ENCODE measurements around the gene PCDH9. TPM values are rescaled to one million over a fixed set of nuclear protein-coding genes. Genes with fewer than 3 reads are reported as not detected.

Gene PCDH9
- total and polyA plus RNA-seq, 2 of the 13 experiments (the other 11 are each of a cell fraction or from before 2014, with no cell fraction given) = 0.09 TPM; not detected in 1

DNA sequence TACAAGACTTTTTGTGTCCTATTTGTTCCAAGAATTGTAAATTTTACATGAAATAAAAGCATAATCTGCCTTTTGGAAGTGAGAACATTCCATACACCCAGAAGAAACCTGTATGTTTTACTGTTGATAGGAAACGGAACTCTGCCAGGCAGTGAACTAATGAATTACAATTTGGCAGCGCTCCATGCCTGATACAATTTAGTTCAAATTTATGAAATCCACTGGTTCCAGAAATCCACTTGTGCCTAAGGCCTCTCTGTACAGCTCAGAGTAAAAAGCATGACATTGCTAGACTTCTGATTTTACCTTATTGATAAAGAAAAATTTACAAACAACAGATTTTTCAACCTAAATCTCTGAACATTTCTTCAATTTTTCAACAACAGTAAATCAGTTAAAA, 78.1 kb downstream of the PCDH9 start (continued):
- TF ChIP-seq, protein P1, sequence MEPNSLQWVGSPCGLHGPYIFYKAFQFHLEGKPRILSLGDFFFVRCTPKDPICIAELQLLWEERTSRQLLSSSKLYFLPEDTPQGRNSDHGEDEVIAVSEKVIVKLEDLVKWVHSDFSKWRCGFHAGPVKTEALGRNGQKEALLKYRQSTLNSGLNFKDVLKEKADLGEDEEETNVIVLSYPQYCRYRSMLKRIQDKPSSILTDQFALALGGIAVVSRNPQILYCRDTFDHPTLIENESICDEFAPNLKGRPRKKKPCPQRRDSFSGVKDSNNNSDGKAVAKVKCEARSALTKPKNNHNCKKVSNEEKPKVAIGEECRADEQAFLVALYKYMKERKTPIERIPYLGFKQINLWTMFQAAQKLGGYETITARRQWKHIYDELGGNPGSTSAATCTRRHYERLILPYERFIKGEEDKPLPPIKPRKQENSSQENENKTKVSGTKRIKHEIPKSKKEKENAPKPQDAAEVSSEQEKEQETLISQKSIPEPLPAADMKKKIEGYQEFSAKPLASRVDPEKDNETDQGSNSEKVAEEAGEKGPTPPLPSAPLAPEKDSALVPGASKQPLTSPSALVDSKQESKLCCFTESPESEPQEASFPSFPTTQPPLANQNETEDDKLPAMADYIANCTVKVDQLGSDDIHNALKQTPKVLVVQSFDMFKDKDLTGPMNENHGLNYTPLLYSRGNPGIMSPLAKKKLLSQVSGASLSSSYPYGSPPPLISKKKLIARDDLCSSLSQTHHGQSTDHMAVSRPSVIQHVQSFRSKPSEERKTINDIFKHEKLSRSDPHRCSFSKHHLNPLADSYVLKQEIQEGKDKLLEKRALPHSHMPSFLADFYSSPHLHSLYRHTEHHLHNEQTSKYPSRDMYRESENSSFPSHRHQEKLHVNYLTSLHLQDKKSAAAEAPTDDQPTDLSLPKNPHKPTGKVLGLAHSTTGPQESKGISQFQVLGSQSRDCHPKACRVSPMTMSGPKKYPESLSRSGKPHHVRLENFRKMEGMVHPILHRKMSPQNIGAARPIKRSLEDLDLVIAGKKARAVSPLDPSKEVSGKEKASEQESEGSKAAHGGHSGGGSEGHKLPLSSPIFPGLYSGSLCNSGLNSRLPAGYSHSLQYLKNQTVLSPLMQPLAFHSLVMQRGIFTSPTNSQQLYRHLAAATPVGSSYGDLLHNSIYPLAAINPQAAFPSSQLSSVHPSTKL (CRISPR knock-in tag; IDR thresholded peaks at IDR 0.05) = no peak
- no peak for TF ChIP-seq SALL1 (CRISPR knock-in tag; IDR thresholded peaks at IDR 0.05)
- TF ChIP-seq, protein P2, sequence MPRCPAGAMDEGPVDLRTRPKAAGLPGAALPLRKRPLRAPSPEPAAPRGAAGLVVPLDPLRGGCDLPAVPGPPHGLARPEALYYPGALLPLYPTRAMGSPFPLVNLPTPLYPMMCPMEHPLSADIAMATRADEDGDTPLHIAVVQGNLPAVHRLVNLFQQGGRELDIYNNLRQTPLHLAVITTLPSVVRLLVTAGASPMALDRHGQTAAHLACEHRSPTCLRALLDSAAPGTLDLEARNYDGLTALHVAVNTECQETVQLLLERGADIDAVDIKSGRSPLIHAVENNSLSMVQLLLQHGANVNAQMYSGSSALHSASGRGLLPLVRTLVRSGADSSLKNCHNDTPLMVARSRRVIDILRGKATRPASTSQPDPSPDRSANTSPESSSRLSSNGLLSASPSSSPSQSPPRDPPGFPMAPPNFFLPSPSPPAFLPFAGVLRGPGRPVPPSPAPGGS (CRISPR knock-in tag; IDR thresholded peaks at IDR 0.05) = no peak
- no peak for TF ChIP-seq TCF7L2 (IDR thresholded peaks at IDR 0.05; ENCODE audit: low read depth, low read length)
- TF ChIP-seq RXRA (CRISPR knock-in tag; IDR thresholded peaks at IDR 0.05) = no peak
- TF ChIP-seq, protein P3, sequence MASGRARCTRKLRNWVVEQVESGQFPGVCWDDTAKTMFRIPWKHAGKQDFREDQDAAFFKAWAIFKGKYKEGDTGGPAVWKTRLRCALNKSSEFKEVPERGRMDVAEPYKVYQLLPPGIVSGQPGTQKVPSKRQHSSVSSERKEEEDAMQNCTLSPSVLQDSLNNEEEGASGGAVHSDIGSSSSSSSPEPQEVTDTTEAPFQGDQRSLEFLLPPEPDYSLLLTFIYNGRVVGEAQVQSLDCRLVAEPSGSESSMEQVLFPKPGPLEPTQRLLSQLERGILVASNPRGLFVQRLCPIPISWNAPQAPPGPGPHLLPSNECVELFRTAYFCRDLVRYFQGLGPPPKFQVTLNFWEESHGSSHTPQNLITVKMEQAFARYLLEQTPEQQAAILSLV (CRISPR knock-in tag; IDR thresholded peaks at IDR 0.05; ENCODE audit: borderline replicate concordance) = no peak

DNA sequence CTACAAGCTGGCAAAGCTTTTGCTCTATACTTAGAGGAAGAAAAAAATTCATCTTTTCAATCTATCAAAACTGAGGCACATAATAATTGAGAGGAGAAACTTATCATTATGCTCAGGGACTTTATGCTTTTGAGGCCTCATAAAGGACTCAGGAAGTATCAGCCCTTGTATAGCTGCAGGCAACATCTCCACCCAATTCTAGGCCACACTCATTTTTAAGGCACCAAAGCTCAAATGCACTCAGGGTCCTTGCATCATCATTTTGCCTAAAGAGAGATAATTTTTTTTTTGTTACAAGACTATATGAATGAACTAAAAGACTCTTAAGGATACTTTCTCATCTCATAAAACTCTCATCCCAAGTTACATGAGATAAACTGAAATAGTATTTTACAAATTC, 78.5 kb downstream of the PCDH9 start:
- no peaks in the 10 kb centered on the region for H3K79me2 ChIP-seq (ENCODE audit: insufficient read depth, low read length)
- intact Hi-C loops (cut with micrococcal nuclease; ENCODE audit: unreplicated experiment) = no loop called here
- H3K27me3 ChIP-seq (ENCODE audit: control insufficient read depth in 1 of 2, insufficient read depth in 2 of 2, low read length in 2 of 2) = no peaks in the 10 kb centered on the region; a peak in 1 of 5 replicates
- TF ChIP-seq JUND (CRISPR knock-in tag; IDR thresholded peaks at IDR 0.05) (no peak), KDM3A (CRISPR knock-in tag; IDR thresholded peaks at IDR 0.05; ENCODE audit: low read depth) (no peak), ETV5 (CRISPR knock-in tag; IDR thresholded peaks at IDR 0.05; ENCODE audit: borderline replicate concordance) (no peak), CEBPB (IDR thresholded peaks at IDR 0.05; ENCODE audit: borderline replicate concordance, low read depth, low read length) (no peak)
- TF ChIP-seq, protein P4, sequence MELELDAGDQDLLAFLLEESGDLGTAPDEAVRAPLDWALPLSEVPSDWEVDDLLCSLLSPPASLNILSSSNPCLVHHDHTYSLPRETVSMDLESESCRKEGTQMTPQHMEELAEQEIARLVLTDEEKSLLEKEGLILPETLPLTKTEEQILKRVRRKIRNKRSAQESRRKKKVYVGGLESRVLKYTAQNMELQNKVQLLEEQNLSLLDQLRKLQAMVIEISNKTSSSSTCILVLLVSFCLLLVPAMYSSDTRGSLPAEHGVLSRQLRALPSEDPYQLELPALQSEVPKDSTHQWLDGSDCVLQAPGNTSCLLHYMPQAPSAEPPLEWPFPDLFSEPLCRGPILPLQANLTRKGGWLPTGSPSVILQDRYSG (CRISPR knock-in tag; IDR thresholded peaks at IDR 0.05) = no peak
- TF ChIP-seq, protein P5, sequence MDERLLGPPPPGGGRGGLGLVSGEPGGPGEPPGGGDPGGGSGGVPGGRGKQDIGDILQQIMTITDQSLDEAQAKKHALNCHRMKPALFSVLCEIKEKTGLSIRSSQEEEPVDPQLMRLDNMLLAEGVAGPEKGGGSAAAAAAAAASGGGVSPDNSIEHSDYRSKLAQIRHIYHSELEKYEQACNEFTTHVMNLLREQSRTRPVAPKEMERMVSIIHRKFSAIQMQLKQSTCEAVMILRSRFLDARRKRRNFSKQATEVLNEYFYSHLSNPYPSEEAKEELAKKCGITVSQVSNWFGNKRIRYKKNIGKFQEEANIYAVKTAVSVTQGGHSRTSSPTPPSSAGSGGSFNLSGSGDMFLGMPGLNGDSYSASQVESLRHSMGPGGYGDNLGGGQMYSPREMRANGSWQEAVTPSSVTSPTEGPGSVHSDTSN (CRISPR knock-in tag; IDR thresholded peaks at IDR 0.05) = no peak
- CTCF ChIA-PET (ENCODE audit: low intra/inter-chr PET ratio, low total read pairs) = no interaction called here
- no peak overlapping the region for H2AFZ ChIP-seq (ENCODE audit: low read length)
- H3K9ac ChIP-seq (ENCODE audit: insufficient read depth, low read depth, low read length) = no peak overlapping the region
- in situ Hi-C loops (cut with HindIII; ENCODE audit: extremely low pct_ligation_motif_present, low pct_unique_long_range_greater_than_20kb) = no loop called here
- no peaks in the 10 kb centered on the region for H3K4me1 ChIP-seq (ENCODE audit: insufficient read depth, low read length)
- POLR2A ChIA-PET = no interaction called here
- no peaks in the 10 kb centered on the region for H3K9me3 ChIP-seq (ENCODE audit: low read length)
- H3K4me2 ChIP-seq (ENCODE audit: low read depth, low read length) = no peak overlapping the region
- no peak overlapping the region for H3K27ac ChIP-seq (ENCODE audit: extremely low read length, insufficient read depth, low read length)
- ATAC-seq (no peak), DNase-seq (ENCODE audit: low spot score) (no peak), FAIRE-seq (no peak)
- no TSS peak for BruUV-seq (replicated peaks)
- no peaks in the 10 kb centered on the region for H4K20me1 ChIP-seq (ENCODE audit: insufficient read depth, low read length)
- H3K36me3 ChIP-seq (replicated peaks in 1 of 2; ENCODE audit: control insufficient read depth in 1 of 2, insufficient read depth in 2 of 2, low read length in 2 of 2) = no peaks in the 10 kb centered on the region
- no peak overlapping the region for H3K4me3 ChIP-seq (replicated peaks in 1 of 3; ENCODE audit: insufficient read depth in 1 of 3, low read depth in 2 of 3, low read length in 3 of 3)
